Coronary artery (tissue), 2 donors: ENCODE data around the gene NOX5.

Experiments
- DNase-seq: peaks from one replicate; pipeline ENCODE4 v3.0.0-alpha.2; 2017; ENCODE audit warnings: low spot score
- H3K27ac ChIP-seq, 2 donors: fragments of 200-600 bp; sonication (generic); one replicate each; pipeline ENCODE4 v1.5.1; 2016 to 2019
- H3K4me3 ChIP-seq: fragments of 200-600 bp; sonication (generic); 2 replicates; pipeline ENCODE4 v1.5.1; 2016; ENCODE audit warnings: mild to moderate bottlenecking, moderate library complexity
- TF ChIP-seq, protein P1 (sequence below): fragments of 200-600 bp; sonication (generic); IDR thresholded peaks from one replicate; pipeline ENCODE4 v1.5.1; 2019; ENCODE audit warnings: antibody characterized with exemption

NOX5 gene

DNA sequence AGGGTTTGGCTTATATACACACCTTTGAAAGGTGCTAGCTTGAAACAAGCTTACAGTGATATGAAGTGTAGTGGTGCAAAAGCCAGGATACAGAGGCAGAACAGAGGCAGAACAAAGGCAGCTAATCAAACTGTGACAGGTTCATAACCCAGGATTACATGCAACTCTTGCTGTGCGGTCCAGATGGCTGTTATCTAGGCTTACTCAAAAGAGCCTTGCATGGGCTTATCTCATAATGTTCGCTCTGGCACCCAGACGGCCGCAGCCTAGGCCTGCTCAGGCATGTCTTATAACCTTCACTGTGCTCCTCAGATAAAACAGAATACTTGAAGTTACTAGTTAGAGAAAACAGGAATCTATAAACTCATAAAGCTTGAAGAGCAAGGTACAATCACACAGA, 22.8 kb upstream of the NOX5 start:
- TF ChIP-seq, protein P1, sequence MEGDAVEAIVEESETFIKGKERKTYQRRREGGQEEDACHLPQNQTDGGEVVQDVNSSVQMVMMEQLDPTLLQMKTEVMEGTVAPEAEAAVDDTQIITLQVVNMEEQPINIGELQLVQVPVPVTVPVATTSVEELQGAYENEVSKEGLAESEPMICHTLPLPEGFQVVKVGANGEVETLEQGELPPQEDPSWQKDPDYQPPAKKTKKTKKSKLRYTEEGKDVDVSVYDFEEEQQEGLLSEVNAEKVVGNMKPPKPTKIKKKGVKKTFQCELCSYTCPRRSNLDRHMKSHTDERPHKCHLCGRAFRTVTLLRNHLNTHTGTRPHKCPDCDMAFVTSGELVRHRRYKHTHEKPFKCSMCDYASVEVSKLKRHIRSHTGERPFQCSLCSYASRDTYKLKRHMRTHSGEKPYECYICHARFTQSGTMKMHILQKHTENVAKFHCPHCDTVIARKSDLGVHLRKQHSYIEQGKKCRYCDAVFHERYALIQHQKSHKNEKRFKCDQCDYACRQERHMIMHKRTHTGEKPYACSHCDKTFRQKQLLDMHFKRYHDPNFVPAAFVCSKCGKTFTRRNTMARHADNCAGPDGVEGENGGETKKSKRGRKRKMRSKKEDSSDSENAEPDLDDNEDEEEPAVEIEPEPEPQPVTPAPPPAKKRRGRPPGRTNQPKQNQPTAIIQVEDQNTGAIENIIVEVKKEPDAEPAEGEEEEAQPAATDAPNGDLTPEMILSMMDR, result no peak
- DNase-seq, result no peak
- H3K27ac ChIP-seq, result no peak overlapping the region
- no peak overlapping the region for H3K4me3 ChIP-seq

DNA sequence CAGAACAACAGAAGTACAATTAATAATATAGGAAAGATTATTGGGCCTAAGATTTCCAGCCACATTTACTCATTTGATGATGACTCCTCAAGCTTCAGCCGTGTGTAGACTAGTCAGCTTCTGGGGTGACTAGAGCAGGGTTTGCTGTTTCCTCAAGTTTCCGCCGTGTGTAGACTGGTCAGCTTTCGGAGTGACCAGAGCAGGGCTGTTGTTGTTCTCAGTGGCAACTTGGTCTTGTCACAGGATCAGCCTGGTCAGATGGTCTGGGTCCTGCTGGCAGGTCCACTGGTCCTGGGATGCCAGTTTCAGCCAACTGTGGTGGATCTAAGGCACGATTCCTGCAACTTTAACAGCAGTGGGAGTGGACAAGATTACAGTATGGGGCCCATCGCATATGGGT, 21.8 kb upstream of the NOX5 start:
- Histone ChIP-seq H3K27ac (no peak overlapping the region), H3K4me3 (no peak overlapping the region)
- DNase-seq, result peak; percentile 62
- TF ChIP-seq, protein P1, result no peak

DNA sequence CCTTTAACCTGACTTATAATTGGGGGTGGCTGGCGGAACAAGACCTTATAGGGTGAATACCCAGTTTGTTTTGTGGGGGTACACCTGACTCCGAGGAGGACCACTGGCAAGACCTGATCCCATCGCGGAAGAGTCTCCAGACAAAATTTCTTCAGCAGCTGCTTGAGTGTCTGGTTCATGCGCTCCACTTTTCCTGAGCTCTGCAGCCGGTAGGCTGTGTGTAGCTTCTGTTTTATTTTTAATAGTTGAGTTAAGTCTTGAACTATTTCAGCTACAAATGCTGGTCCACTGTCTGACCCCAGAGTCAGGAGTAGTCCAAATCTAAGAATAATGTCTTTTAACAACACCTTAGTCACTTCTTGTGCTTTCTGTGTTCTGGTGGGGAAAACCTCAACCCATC, 21.2 kb upstream of the NOX5 start:
- TF ChIP-seq, protein P1, result no peak
- DNase-seq, result peak; percentile 16
- H3K4me3 ChIP-seq, result no peak overlapping the region
- H3K27ac ChIP-seq, result no peak overlapping the region

DNA sequence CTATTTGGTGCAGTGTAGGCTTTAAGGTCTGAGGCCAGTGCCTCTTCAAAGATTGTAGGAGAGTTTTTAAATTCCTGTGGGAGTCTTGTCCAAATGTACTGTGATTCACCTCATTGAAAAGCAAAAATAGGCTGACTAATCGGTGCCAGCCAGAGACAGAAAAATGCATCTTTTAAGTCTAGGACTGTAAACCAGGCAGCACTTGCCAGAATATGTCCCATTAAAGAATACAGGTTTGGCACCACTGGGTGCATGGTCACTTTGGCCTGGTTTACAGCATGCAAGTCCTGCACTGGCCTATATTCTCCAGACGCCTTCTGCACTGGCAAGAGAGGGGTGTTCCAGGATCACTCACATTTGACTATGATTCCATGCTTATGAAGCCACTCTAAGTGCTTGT, 20.3 kb upstream of the NOX5 start:
- H3K4me3 ChIP-seq, result no peak overlapping the region
- H3K27ac ChIP-seq, result no peak overlapping the region
- TF ChIP-seq, protein P1, result no peak
- DNase-seq, result peak; percentile 52

DNA sequence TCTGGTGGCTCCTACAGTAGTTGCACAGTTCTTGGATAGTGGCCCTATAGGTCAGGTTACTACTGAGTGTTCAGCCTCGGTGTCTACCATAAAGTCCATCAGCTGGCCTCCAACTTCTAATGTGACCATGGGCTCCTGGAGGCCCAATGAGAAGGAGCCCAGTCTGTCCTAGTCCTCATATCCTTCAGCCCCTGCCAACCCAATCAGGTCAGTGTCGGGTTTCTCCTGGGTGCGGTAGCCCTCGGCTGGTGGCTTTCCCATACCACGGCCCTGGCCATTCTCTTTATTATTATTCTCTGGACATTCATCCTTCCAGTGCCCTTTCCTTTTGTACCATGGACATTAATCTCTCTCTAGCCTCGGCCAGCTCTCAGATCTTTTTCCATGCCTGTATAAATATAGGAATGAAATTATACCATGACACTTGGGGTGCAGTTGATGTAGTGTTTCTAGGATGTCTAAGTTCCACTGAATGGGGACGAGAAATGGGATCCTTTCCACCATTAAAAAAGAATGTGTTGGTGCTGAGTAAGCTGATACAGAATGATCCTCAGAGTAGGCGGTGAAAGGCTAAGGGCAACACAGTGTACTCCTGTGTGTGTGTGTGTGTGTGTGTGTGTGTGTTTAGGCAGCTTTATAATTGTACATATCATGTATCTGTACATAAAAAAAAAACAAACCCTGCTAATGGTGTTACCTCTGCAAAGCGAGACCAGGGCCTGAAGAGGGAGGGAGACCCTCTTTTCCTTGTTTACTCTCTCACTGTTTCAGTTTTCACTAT, 19.3 kb upstream of the NOX5 start:
- Histone ChIP-seq H3K27ac (no peak overlapping the region), H3K4me3 (no peak overlapping the region)
- TF ChIP-seq, protein P1, result no peak
- DNase-seq, result peak; percentile 53

DNA sequence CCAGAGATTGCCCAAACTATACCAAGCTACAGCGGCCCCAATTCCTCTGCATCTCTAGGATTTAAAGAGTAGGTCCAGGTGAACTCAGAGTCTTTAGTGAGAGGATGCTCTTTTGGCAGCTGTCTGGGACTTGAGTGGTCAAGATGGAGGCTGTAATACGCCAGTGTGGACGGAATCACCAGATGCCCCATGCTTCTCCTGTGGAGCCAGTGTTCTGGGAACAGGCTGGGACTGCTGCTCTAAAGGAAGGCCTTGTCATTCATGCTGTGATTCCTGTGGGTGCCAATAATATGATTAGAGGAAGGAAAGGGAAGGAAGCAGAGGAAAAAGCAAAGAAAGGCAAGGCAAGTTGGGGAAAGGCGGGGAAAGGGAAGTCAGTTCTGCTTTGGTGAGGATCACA, 17.4 kb upstream of the NOX5 start:
- peak; percentile 38 for DNase-seq
- H3K4me3 ChIP-seq, result no peak overlapping the region
- TF ChIP-seq, protein P1, result no peak

More for the DNA sequence above, 17.4 kb upstream of the NOX5 start:
- H3K27ac ChIP-seq, result no peak overlapping the region
